ENCODE measurements around the gene ARHGAP42.

Gene ARHGAP42

GRCh38 chr11:100961633-100962032 lies 274.5 kb downstream of the ARHGAP42 start:
- Mint-ChIP-seq H3K27me3 (ENCODE audit: low read depth) (no peaks in the 10 kb centered on the region), H3K36me3 (ENCODE audit: low read depth) (no peaks in the 10 kb centered on the region), H3K4me1 (ENCODE audit: low read depth) (no peaks in the 10 kb centered on the region), H3K9me3 (no peaks in the 10 kb centered on the region), H3K4me3 (no peak overlapping the region), H3K27ac (no peak overlapping the region)
- no peak for DNase-seq (ENCODE audit: low spot score)

GRCh38 chr11:100963375-100963774 lies 276.3 kb downstream of the ARHGAP42 start:
- H3K4me1 Mint-ChIP-seq (ENCODE audit: low read depth): no peaks in the 10 kb centered on the region
- H3K27me3 Mint-ChIP-seq (ENCODE audit: low read depth): no peaks in the 10 kb centered on the region
- no peak overlapping the region for H3K27ac Mint-ChIP-seq
- H3K36me3 Mint-ChIP-seq (ENCODE audit: low read depth): no peaks in the 10 kb centered on the region
- H3K4me3 Mint-ChIP-seq: no peak overlapping the region
- no peaks in the 10 kb centered on the region for H3K9me3 Mint-ChIP-seq
- DNase-seq (ENCODE audit: low spot score): no peak

GRCh38 chr11:100964435-100964834 lies 277.3 kb downstream of the ARHGAP42 start:
- Mint-ChIP-seq H3K36me3 (ENCODE audit: low read depth) (no peaks in the 10 kb centered on the region), H3K27ac (no peak overlapping the region), H3K9me3 (peaks cover 2% of the 10 kb centered on the region), H3K27me3 (ENCODE audit: low read depth) (no peaks in the 10 kb centered on the region), H3K4me3 (no peak overlapping the region), H3K4me1 (ENCODE audit: low read depth) (no peaks in the 10 kb centered on the region)
- DNase-seq (ENCODE audit: low spot score): no peak

- H3K4me3 Mint-ChIP-seq: no peak overlapping the region
- H3K36me3 Mint-ChIP-seq (ENCODE audit: low read depth): no peaks in the 10 kb centered on the region
- peaks cover 8% of the 10 kb centered on the region for H3K9me3 Mint-ChIP-seq
- no peaks in the 10 kb centered on the region for H3K27me3 Mint-ChIP-seq (ENCODE audit: low read depth)
- no peaks in the 10 kb centered on the region for H3K4me1 Mint-ChIP-seq (ENCODE audit: low read depth)
- no peak overlapping the region for H3K27ac Mint-ChIP-seq
- DNase-seq (ENCODE audit: low spot score): no peak
Observed at GRCh38 chr11:100965346-100965745, 278.3 kb downstream of the ARHGAP42 start.

GRCh38 chr11:100966366-100966765 lies 279.3 kb downstream of the ARHGAP42 start:
- Mint-ChIP-seq H3K4me1 (ENCODE audit: low read depth) (no peaks in the 10 kb centered on the region), H3K4me3 (no peak overlapping the region), H3K27me3 (ENCODE audit: low read depth) (no peaks in the 10 kb centered on the region), H3K27ac (no peak overlapping the region), H3K36me3 (ENCODE audit: low read depth) (no peaks in the 10 kb centered on the region), H3K9me3 (peaks cover 10% of the 10 kb centered on the region)
- DNase-seq (ENCODE audit: low spot score): no peak

- H3K9me3 Mint-ChIP-seq: peaks cover 13% of the 10 kb centered on the region
- H3K4me1 Mint-ChIP-seq (ENCODE audit: low read depth): no peaks in the 10 kb centered on the region
- no peaks in the 10 kb centered on the region for H3K36me3 Mint-ChIP-seq (ENCODE audit: low read depth)
- H3K27ac Mint-ChIP-seq: no peak overlapping the region
- DNase-seq (ENCODE audit: low spot score): no peak
- no peak overlapping the region for H3K4me3 Mint-ChIP-seq
- no peaks in the 10 kb centered on the region for H3K27me3 Mint-ChIP-seq (ENCODE audit: low read depth)
Observed at GRCh38 chr11:100969008-100969407, 281.9 kb downstream of the ARHGAP42 start.

GRCh38 chr11:100970283-100971164 lies 283.4 kb downstream of the ARHGAP42 start:
- Mint-ChIP-seq H3K4me3 (no peak overlapping the region), H3K27ac (no peak overlapping the region)

GRCh38 chr11:100972046-100972445 lies 285.0 kb downstream of the ARHGAP42 start:
- Mint-ChIP-seq H3K27me3 (ENCODE audit: low read depth) (no peaks in the 10 kb centered on the region), H3K4me3 (no peak overlapping the region), H3K9me3 (peaks cover 13% of the 10 kb centered on the region), H3K36me3 (ENCODE audit: low read depth) (no peaks in the 10 kb centered on the region), H3K4me1 (ENCODE audit: low read depth) (no peaks in the 10 kb centered on the region), H3K27ac (no peak overlapping the region)
- no peak for DNase-seq (ENCODE audit: low spot score)

More at GRCh38 chr11:100970283-100971164, 283.4 kb downstream of the ARHGAP42 start:
- no peak for DNase-seq (ENCODE audit: low spot score)
- Mint-ChIP-seq H3K27me3 (ENCODE audit: low read depth) (no peaks in the 10 kb centered on the region), H3K4me1 (ENCODE audit: low read depth) (no peaks in the 10 kb centered on the region), H3K9me3 (peaks cover 13% of the 10 kb centered on the region), H3K36me3 (ENCODE audit: low read depth) (no peaks in the 10 kb centered on the region)

GRCh38 chr11:100978442-100978841 lies 291.4 kb downstream of the ARHGAP42 start:
- Mint-ChIP-seq H3K27me3 (ENCODE audit: low read depth) (no peaks in the 10 kb centered on the region), H3K27ac (no peak overlapping the region), H3K4me1 (ENCODE audit: low read depth) (no peaks in the 10 kb centered on the region), H3K4me3 (no peak overlapping the region), H3K9me3 (peaks cover 4% of the 10 kb centered on the region), H3K36me3 (ENCODE audit: low read depth) (no peaks in the 10 kb centered on the region)
- no peak for DNase-seq (ENCODE audit: low spot score)

- Mint-ChIP-seq H3K4me3 (no peak overlapping the region), H3K27ac (no peak overlapping the region), H3K27me3 (ENCODE audit: low read depth) (no peaks in the 10 kb centered on the region), H3K9me3 (peaks cover 4% of the 10 kb centered on the region), H3K4me1 (ENCODE audit: low read depth) (no peaks in the 10 kb centered on the region), H3K36me3 (ENCODE audit: low read depth) (no peaks in the 10 kb centered on the region)
- no peak for DNase-seq (ENCODE audit: low spot score)
Observed at GRCh38 chr11:100978939-100979338, 291.9 kb downstream of the ARHGAP42 start.

GRCh38 chr11:100980156-100980555 lies 293.1 kb downstream of the ARHGAP42 start:
- no peaks in the 10 kb centered on the region for H3K27me3 Mint-ChIP-seq (ENCODE audit: low read depth)
- no peak overlapping the region for H3K4me3 Mint-ChIP-seq
- no peak for DNase-seq (ENCODE audit: low spot score)
- H3K9me3 Mint-ChIP-seq: peaks cover 4% of the 10 kb centered on the region
- no peaks in the 10 kb centered on the region for H3K4me1 Mint-ChIP-seq (ENCODE audit: low read depth)
- H3K36me3 Mint-ChIP-seq (ENCODE audit: low read depth): no peaks in the 10 kb centered on the region
- no peak overlapping the region for H3K27ac Mint-ChIP-seq

- Mint-ChIP-seq H3K9me3 (peaks cover 4% of the 10 kb centered on the region), H3K4me3 (no peak overlapping the region), H3K4me1 (ENCODE audit: low read depth) (no peaks in the 10 kb centered on the region), H3K36me3 (ENCODE audit: low read depth) (no peaks in the 10 kb centered on the region), H3K27ac (no peak overlapping the region), H3K27me3 (ENCODE audit: low read depth) (no peaks in the 10 kb centered on the region)
- DNase-seq (ENCODE audit: low spot score): no peak
Observed at GRCh38 chr11:100981196-100981824, 294.2 kb downstream of the ARHGAP42 start.

GRCh38 chr11:100984668-100985067 lies 297.6 kb downstream of the ARHGAP42 start:
- Mint-ChIP-seq H3K4me1 (ENCODE audit: low read depth) (no peaks in the 10 kb centered on the region), H3K4me3 (no peak overlapping the region), H3K27ac (no peak overlapping the region), H3K9me3 (no peaks in the 10 kb centered on the region), H3K36me3 (ENCODE audit: low read depth) (no peaks in the 10 kb centered on the region), H3K27me3 (ENCODE audit: low read depth) (no peaks in the 10 kb centered on the region)
- no peak for DNase-seq (ENCODE audit: low spot score)

- no peak overlapping the region for H3K4me3 Mint-ChIP-seq
- no peaks in the 10 kb centered on the region for H3K27me3 Mint-ChIP-seq (ENCODE audit: low read depth)
- no peak for DNase-seq (ENCODE audit: low spot score)
Observed at GRCh38 chr11:100990931-100991330, 303.8 kb downstream of the ARHGAP42 start.

More at GRCh38 chr11:100990931-100991330, 303.8 kb downstream of the ARHGAP42 start:
- no peaks in the 10 kb centered on the region for H3K4me1 Mint-ChIP-seq (ENCODE audit: low read depth)
- no peaks in the 10 kb centered on the region for H3K36me3 Mint-ChIP-seq (ENCODE audit: low read depth)
- no peaks in the 10 kb centered on the region for H3K9me3 Mint-ChIP-seq
- no peak overlapping the region for H3K27ac Mint-ChIP-seq
